PC-9 (cell line): ENCODE results near the gene HAUS3. TPM values are rescaled to one million over a fixed set of nuclear protein-coding genes. Genes with fewer than 3 reads are reported as not detected.

Source experiments
- BruUV-seq: library from RNA; stranded (reverse); fragments of 400-500 nt; replicated peaks from 2 replicates; lab custom pipeline; 2021; lab: Mats Ljungman, UMichigan
- CTCF ChIA-PET: fragments of 300-600 bp; sonication (Branson Sonifier 250); formaldehyde crosslinking; loops from one replicate; lab custom pipeline; 2022; ENCODE audit warnings: antibody characterized with exemption; lab: Charles Lee
- POLR2A ChIA-PET: fragments of 300-600 bp; sonication (Branson Sonifier 250); formaldehyde crosslinking; loops from one replicate; lab custom pipeline; 2022; ENCODE audit warnings: antibody characterized with exemption; ENCODE audit not compliant: unreplicated experiment; lab: Charles Lee
- DNase-seq, 2 experiments: peaks; one replicate each; pipeline versions ENCODE4 v3.0.0 to v3.0.0-alpha.2; 2015 to 2022; ENCODE audit warnings: mixed read lengths in 1 of 2
- H2AFZ ChIP-seq: fragments of 200-600 bp; sonication (generic); 2 replicates; pipeline ENCODE4 v1.8.1; 2017; ENCODE audit warnings: antibody characterized with exemption
- H3F3A ChIP-seq: fragments of 200-600 bp; sonication (generic); 2 replicates; pipeline ENCODE4 v1.8.1; 2017; ENCODE audit warnings: antibody characterized with exemption, mild to moderate bottlenecking, low read depth; ENCODE audit not compliant: insufficient read depth
- H3K27ac ChIP-seq: fragments of 200-600 bp; sonication (generic); 2 replicates; pipeline ENCODE4 v1.6.1; 2016; ENCODE audit warnings: mixed run types
- H3K27me3 ChIP-seq: fragments of 200-600 bp; sonication (generic); 2 replicates; pipeline ENCODE4 v1.6.1; 2016; ENCODE audit warnings: low read depth, mixed run types; ENCODE audit not compliant: insufficient read depth
- H3K36me3 ChIP-seq: fragments of 200-600 bp; sonication (generic); 2 replicates; pipeline ENCODE4 v1.6.1; 2016; ENCODE audit warnings: low read depth, mixed run types
- H3K4me1 ChIP-seq: fragments of 200-600 bp; sonication (generic); replicated peaks from 2 replicates; pipeline ENCODE4 v1.6.1; 2016; ENCODE audit warnings: mixed run types; ENCODE audit not compliant: insufficient read depth
- H3K4me2 ChIP-seq: fragments of 200-600 bp; sonication (generic); 2 replicates; pipeline ENCODE4 v1.6.1; 2017; ENCODE audit warnings: mixed run types
- H3K4me3 ChIP-seq: fragments of 200-600 bp; sonication (generic); 2 replicates; pipeline ENCODE4 v1.6.1; 2016; ENCODE audit warnings: mixed run types
- H3K79me2 ChIP-seq: fragments of 200-600 bp; sonication (generic); 2 replicates; pipeline ENCODE4 v1.6.1; 2017; ENCODE audit warnings: low read depth, mixed run types
- H3K9me2 ChIP-seq: fragments of 200-600 bp; sonication (generic); 2 replicates; pipeline ENCODE4 v1.8.1; 2017; ENCODE audit warnings: mild to moderate bottlenecking; ENCODE audit not compliant: insufficient read depth
- H3K9me3 ChIP-seq: fragments of 200-600 bp; sonication (generic); 2 replicates; pipeline ENCODE4 v1.8.1; 2016; ENCODE audit warnings: low read depth; ENCODE audit not compliant: insufficient read depth
- H4K20me1 ChIP-seq: fragments of 200-600 bp; sonication (generic); 2 replicates; pipeline ENCODE4 v1.8.1; 2017; ENCODE audit not compliant: insufficient read depth
- CTCF ChIP-seq: fragments of 200-600 bp; sonication (generic); conservative IDR thresholded peaks from 2 replicates; pipeline ENCODE4 v1.6.1; 2017; ENCODE audit warnings: mixed run types, antibody characterized with exemption, mild to moderate bottlenecking, moderate library complexity
- EZH2 ChIP-seq: fragments of 200-600 bp; sonication (generic); IDR thresholded peaks from 2 replicates; pipeline ENCODE4 v1.8.0; 2017; ENCODE audit warnings: antibody characterized with exemption, low read depth
- intact Hi-C: fragments of 100-400 bp; cut with micrococcal nuclease; formaldehyde crosslinking; loops from one replicate; pipeline ENCODE4 v1.10.0; 2022; ENCODE audit not compliant: unreplicated experiment
- total RNA-seq: library from RNA; stranded (reverse); gene quantifications from 2 replicates; pipeline ENCODE4 v1.2.3, GENCODE V29; 2021

The HAUS3 gene
- total RNA-seq, 1 experiment from 2014 or later = 16.2 TPM

- no peak overlapping the region for H3K4me3 ChIP-seq
- H3K4me2 ChIP-seq = no peak overlapping the region
- no TSS peak for BruUV-seq
- H3K36me3 ChIP-seq = peaks cover 17% of the 10 kb centered on the region; the same call in 1 of the 2 replicates
- peaks cover 4% of the 10 kb centered on the region; the same call in 1 of the 2 replicates for H4K20me1 ChIP-seq
- peaks cover 52% of the 10 kb centered on the region for H3K79me2 ChIP-seq
- peaks cover 8% of the 10 kb centered on the region; the same call in 1 of the 2 replicates for H3F3A ChIP-seq
- H3K9me3 ChIP-seq = no peaks in the 10 kb centered on the region
- H3K4me1 ChIP-seq = peaks cover 24% of the 10 kb centered on the region
- POLR2A ChIA-PET = no interaction called here
- H3K27ac ChIP-seq = no peak overlapping the region
- H2AFZ ChIP-seq = no peak overlapping the region
- TF ChIP-seq CTCF (no peak), EZH2 (no peak)
- DNase-seq = no peak
- H3K9me2 ChIP-seq = no peaks in the 10 kb centered on the region
- intact Hi-C loops = no loop called here
- H3K27me3 ChIP-seq = no peaks in the 10 kb centered on the region
- CTCF ChIA-PET = no interaction called here
These were observed 4.8 kb downstream of the HAUS3 start for GRCh38 chr4:2236944-2237666.

DNA sequence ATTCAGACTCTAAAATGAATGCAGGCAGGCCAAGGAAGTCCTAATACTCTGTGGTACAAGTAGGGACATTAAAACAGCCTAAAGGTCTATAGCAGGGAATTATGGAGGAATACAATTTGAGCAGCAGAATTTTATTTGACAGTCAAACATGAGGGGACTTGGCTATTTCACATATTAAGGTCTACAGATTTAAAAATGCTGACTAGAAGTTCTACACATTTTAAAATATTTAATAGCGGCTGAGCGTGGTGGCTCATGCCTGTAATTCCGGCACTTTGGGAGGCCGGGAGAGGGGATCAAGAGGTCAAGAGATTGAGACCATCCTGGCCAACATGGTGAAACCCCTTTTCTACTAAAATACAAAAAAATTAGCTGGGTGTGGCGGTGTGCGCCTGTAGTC is 10.8 kb downstream of the HAUS3 start:
- intact Hi-C loops = no loop called here
- peaks cover 4% of the 10 kb centered on the region; the same call in 1 of the 2 replicates for H4K20me1 ChIP-seq
- no peak overlapping the region for H3K27ac ChIP-seq
- no peaks in the 10 kb centered on the region for H3K9me2 ChIP-seq
- peaks cover 8% of the 10 kb centered on the region; the same call in 1 of the 2 replicates for H3F3A ChIP-seq
- H3K4me1 ChIP-seq = no peaks in the 10 kb centered on the region
- H3K4me2 ChIP-seq = no peak overlapping the region
- ChIA-PET POLR2A (no interaction called here), CTCF (no interaction called here)
- H3K79me2 ChIP-seq = peaks cover 5% of the 10 kb centered on the region; the same call in 1 of the 2 replicates
- BruUV-seq = no TSS peak
- H2AFZ ChIP-seq = no peak overlapping the region
- H3K36me3 ChIP-seq = peaks cover 14% of the 10 kb centered on the region; the same call in 1 of the 2 replicates
- no peaks in the 10 kb centered on the region for H3K27me3 ChIP-seq
- no peaks in the 10 kb centered on the region for H3K9me3 ChIP-seq
- DNase-seq = no peak
- no peak overlapping the region for H3K4me3 ChIP-seq
- TF ChIP-seq EZH2 (no peak), CTCF (no peak)

GRCh38 chr4:2226261-2226660 is 15.7 kb downstream of the HAUS3 start:
- no peaks in the 10 kb centered on the region for H3K27me3 ChIP-seq
- intact Hi-C loops = no loop called here
- no peaks in the 10 kb centered on the region for H3K36me3 ChIP-seq
- no peaks in the 10 kb centered on the region for H4K20me1 ChIP-seq
- no peak overlapping the region for H3K4me3 ChIP-seq
- no peaks in the 10 kb centered on the region for H3K9me3 ChIP-seq
- ChIA-PET POLR2A (no interaction called here), CTCF (interaction anchor here (0.5 kb wide), 1 partner anchor 455 kb away, joined by 4 read pairs; no protein-coding TSS in a partner anchor)
- no peak overlapping the region for H2AFZ ChIP-seq
- TF ChIP-seq EZH2 (no peak), CTCF (no peak)
- no peak overlapping the region for H3K27ac ChIP-seq
- peaks cover 15% of the 10 kb centered on the region; the same call in 1 of the 2 replicates for H3F3A ChIP-seq
- BruUV-seq = no TSS peak
- H3K4me1 ChIP-seq = peaks cover 14% of the 10 kb centered on the region
- no peaks in the 10 kb centered on the region for H3K9me2 ChIP-seq
- H3K4me2 ChIP-seq = no peak overlapping the region
- no peak for DNase-seq
- H3K79me2 ChIP-seq = no peaks in the 10 kb centered on the region
